GM19035 (cell line): Measurements from ENCODE around the gene TACC3.

Experiments used
- ATAC-seq: cut with Tn5 transposase; IDR thresholded peaks from one replicate; pipeline ENCODE4 v1.9.1; 2021; ENCODE audit not compliant: unreplicated experiment

TACC3 gene

GRCh38 chr4:1721003-1721665, at the start of gene TACC3, which contains the start of gene TMEM129:
TSS of gene TACC3 (plus strand) at chr4:1721521. CDS start at chr4:1723422, 1,901 bp downstream.
TSS of gene TMEM129 (minus strand) at chr4:1721323. CDS start at chr4:1720837, 486 bp downstream.
- ATAC-seq: peak; percentile 79

DNA sequence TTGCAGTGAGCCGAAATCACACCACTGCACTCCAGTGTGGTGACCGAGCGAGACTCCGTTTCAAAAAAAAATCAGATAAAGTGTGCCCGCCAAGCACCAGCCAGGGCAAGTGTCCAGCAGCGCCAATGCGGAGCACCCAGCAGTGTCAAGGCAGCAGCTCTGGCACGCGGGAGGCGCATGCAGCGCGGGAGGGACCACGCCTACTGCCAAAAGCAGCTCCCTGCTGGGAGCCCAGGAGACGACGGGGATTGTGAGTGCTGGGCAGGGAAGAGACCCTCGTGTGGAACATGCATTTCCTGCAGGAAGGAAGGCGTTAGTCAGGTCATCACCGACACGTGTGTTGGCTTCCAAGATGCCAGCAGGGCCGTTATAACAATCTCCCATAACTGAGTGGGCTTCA, 47.6 kb upstream of the TACC3 start:
- ATAC-seq: no peak

GRCh38 chr4:1674682-1675081, 46.6 kb upstream of the TACC3 start:
- no peak for ATAC-seq

DNA sequence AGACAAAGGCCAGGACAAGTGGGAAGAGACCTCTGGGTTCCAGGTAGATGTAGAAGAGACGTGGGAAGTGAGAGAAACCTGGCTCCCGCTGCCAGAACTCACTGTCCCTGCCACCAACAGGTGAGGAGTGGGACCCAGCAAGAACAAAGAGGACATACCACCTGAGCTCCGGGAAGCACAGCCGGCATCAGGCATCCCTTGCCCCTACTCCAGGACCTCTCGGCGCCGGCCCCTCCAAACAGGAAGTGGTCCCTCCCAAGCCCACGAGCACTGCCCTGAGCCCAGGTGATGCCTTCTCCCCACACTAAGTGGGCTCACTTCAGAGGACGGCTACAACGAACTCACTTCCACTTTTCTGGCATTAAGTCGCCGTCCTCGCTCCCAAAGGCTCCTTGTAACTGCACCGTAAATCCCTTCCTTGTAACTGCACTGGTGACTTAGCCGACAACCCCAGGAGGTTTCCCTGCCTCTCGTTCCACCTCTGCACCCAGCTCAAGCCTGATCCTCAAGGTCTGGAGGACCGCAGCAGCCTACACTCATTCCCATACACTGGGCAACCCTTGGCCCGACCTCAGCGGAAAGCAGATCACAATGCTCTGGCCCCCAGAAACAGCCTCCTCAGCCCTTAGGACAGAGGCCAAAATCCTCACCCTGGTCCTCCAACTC, 46.1 kb upstream of the TACC3 start:
- ATAC-seq: no peak

DNA sequence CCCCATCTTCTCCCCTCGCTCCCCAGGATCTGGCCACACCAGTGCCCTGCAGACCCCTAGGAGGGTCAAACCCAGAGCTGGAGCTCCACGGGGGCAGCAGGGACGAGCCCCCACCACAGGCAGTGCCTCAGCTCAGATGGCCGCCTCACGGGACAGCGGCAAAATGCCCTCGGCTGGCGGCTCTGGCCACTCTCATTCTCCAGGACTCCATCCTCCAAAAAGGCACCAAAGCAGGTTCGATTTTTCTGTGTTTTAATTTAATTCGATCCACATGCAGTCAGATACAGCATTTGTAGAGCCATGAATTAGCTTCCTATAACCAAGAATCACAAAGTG, 45.6 kb upstream of the TACC3 start:
- ATAC-seq: no peak

DNA sequence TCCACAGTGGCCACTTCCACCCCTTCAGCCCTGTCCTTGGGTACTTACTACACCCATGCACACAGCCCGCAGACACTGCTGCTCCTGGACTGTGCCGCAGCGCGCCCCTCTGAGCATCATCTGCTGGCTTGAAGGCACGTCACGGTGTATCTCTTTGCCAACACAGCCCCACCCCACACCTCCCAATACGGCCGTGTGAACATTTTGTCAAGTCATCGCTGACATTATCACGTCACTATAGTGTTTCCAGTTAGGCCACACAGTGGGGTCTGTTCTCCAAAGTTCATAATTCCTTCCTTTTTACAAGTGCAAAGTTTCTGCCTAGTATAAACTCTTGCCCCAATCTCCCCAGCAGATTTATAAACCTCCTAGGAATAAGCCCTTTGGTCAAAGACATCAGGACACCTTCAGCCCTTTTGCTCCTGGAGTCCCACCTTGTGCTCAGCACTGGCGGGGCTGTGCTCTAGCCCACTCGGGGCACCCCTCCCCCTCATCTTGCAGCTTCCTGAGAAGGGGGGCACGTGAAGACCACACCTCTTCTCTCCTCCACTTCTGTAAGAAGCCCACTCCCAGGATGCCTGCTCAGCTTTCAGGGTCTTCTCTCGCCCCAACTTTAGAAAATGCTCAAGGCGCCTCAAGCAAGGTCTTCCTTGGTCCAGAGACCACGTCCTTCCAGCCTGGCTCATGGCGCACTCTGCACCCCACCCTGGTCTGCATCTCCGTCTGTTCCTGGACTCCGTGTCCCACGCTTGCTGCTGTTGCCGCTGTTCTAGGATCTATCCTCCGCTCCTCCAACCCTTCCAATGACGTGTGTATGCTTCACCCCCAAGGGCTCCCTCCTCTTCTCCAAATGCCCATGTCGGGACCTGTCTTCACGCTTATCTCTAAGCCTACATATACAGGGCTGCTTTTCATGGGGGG, 44.5 kb upstream of the TACC3 start:
- no peak for ATAC-seq

GRCh38 chr4:1678244-1678643, 43.1 kb upstream of the TACC3 start:
- ATAC-seq: no peak

- no peak for ATAC-seq
Observed at GRCh38 chr4:1682860-1683259, 38.5 kb upstream of the TACC3 start.

GRCh38 chr4:1683261-1683735, 38.0 kb upstream of the TACC3 start:
- ATAC-seq: no peak

DNA sequence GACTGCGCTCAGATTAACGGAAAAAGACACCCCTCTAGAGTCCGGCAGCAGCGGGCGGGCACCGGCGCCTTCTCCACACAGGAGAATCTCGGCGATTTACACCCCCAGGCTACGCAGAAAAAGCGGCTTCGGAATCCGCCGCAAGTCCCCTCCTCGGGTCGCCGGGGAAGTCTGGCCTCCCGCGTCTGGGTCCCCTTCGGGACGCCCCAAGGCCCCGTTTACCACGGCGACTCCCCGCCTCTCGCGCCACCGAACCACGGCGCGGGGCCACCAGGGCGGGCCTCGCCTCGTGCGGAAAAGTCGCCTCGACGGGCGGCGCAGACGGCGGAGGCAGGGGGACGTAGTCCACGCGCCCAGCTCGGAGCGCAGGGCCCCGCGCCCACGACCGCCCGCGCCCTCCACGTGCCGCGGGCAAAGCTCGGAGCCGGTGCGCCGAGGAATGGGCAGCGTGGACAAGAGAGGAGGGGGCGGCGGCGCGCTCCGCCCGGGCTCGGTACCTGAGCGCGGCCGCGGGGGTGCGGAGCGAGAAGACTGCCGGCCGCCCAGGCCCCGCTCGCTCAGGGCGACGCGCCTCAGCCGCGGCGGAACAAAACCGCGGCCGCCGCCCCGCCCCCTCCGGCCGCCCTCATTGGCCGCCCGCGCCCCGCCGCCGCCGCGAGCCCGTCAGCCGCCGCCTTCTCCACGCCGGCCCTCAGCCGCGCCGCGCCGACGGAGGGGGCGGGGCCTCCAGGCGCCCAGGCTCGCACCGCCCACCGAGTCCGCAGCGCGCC, 37.4 kb upstream of the TACC3 start, which contains the start of gene FAM53A:
Gene FAM53A, minus strand, starts transcription at position 578 of the 770 bp plus-strand sequence. CDS start 15,572 bp downstream, outside the sequence.
- ATAC-seq: peak; percentile 88

DNA sequence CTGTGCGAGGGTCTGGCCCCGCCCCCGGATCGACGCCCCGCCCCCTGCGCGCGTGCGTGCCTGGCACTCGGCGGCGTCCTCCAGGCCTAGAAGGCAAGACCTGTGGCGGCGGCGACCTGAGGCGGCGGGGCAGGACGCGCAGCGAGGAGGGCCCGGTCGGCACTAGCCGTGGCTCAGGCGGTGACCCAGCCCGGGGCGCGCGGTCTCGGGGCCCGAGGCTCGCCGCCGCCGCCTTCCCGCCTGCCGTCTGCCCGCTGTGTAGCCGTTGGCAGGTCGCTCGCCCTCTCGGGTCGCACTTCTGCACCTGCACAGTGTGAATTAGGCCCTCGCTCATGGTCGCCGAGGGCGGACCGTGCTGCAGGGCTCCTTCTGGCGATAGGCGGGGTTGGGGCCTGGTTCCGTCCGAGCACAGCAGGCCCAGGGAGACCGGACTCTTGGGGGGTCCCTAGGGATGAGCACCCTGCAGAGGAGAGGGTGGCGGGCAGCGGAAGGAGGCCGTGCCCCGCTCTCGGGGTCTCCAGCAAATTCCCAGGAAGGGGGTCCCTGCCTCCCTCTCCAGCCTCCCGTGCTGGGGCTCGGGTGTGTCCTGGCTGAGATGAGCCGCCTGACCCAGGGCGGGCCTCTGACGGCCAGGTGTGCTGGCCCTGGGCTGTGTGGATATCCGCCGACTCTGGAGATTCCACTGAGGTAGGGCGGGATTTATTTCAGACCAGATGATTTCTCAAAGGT, 36.7 kb upstream of the TACC3 start:
- peak; percentile 30 for ATAC-seq

- no peak for ATAC-seq
Observed at GRCh38 chr4:1685235-1686150, 35.8 kb upstream of the TACC3 start.

GRCh38 chr4:1686440-1687036, 34.8 kb upstream of the TACC3 start:
- no peak for ATAC-seq

DNA sequence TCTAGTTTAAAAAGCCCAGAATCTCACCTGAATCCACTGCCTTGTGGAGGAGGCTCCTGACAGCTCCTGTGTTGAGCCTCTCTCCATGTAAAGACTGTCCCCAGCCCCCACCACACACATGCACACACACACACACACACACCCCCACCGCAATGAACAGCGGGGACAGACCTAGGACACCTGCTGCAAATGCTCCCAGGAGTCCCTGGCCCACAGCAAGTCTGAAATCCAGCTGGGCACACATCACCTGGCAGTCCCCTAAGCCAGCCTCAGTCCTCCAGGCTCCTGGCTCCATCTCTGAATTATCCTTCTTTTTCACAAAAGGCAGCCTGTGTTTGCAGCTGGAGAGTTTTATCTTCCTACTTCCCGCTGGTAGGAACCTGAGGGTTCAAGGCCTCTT, 30.6 kb upstream of the TACC3 start:
- ATAC-seq: no peak

DNA sequence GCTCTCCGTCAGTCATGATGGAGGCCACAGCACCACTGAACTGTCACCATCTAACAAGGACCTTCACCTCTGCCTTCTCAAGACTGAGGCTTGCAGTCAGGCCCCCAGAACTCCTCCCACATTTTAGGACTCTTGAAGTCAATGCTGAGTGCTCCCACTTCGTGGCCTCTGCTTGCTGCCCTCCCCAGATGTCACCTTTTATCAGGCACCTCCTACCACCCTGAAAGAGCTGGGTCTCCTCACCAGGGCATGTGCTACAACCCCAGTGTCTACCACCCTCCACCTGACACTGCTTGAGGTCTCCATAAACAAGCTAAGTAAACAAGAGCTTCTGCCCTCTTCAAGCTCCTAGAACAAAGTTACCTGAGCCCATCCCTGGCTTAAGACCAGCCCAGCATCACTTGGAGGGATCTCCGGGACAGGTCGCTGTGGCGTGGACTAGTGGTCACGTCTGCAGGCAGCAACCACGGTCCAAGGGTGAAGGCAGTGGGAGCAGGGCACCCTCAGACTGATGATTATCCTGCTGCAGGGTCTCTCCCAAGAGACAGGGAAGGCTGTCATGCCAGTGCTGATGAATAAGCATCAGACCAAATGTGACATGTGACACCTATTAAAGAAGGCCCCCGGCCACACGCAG, 29.5 kb upstream of the TACC3 start:
- ATAC-seq: no peak

DNA sequence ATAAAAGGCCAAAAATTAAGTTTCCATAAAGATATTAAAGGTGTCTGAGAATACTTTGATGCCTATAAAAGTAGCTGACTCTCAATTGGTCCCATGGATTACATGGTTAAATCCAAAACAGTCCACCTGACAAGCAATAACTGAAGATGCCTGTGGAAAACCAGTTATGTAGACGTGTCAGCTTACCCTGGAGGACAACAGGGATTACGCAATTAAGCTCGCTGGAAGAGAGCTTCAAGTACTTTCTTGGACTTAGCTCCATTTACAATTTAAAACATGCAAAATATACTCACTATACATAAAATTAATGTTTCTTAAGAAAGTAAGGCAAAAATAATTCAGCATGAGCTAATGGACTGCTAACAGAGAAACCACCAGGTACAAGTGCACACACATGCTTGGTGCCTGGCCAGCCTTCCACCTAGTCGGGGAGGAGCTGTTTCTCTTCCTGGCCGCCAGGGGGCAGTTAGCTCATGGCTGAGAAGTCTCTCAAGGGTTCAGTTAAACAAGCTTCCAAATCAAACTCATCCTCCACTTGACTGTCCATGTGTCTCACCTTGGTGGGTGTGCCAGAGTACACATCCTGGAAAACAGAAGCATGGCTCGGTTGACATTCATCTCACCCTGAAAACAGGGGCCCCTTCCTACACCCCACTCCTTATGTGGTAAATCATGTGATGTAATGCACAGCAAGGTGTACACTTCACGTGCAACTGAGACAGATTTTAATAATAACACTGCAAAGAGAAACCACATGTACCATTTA, 28.0 kb upstream of the TACC3 start:
- no peak for ATAC-seq

DNA sequence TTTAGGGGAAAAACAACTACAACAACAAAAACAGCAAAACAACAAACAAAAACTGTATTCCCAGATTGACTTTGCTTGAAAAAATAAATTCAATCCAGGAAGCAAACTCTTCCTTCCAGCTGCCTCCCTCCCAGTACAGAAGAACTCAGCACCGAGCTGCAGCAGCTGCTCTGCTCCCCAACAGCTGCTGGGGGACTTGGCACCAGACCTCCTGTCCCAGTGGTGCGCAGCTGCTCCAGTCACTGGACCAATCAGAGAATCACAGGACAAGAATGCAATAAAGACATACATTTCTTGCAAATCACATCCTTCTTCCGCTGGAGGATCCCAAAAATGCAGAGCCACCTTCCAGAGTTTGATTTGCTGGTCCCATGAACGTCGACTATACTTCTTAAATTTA, 25.4 kb upstream of the TACC3 start:
- no peak for ATAC-seq
